Right lobe of liver (tissue), 6 donors: ENCODE results near the gene AKR7A2. TPM values are rescaled to one million over a fixed set of nuclear protein-coding genes. Genes with fewer than 3 reads are reported as not detected.
"Not testable (repeated sequence)": the region's sequence is repeated elsewhere in the genome, so short reads cannot be mapped to it uniquely, and the experiment has no call there.

Experiments
- ATAC-seq, 4 donors: fragments of 200-7000 bp; cut with Tn5 transposase; one replicate each; pipeline ENCODE4 v1.9.1; 2020; ENCODE audit warnings: mild to moderate bottlenecking in 4 of 4, moderate library complexity in 4 of 4
- DNase-seq, 3 donors: peaks; one replicate each; pipeline ENCODE4 v3.0.0-alpha.2; 2020
- H3K27ac ChIP-seq, 3 donors: fragments of 200-600 bp; one replicate each; pipeline ENCODE4 v1.8.0; 2022
- H3K27me3 ChIP-seq, 2 donors: fragments of 200-600 bp; one replicate each; pipeline ENCODE4 v1.8.0; 2022
- H3K36me3 ChIP-seq, 4 donors: fragments of 200-600 bp; sonication (generic) in 1 of 4; one replicate each; pipeline versions ENCODE4 v1.5.1 to v1.8.0; 2017 to 2022; ENCODE audit warnings: control low read depth in 1 of 4
- H3K4me1 ChIP-seq, 4 donors: fragments of 200-600 bp; sonication (generic) in 1 of 4; one replicate each; pipeline versions ENCODE4 v1.5.1 to v1.8.0; 2017 to 2022; ENCODE audit warnings: control low read depth in 1 of 4
- H3K4me3 ChIP-seq, 3 donors: fragments of 200-600 bp; one replicate each; pipeline ENCODE4 v1.8.0; 2022
- H3K9me3 ChIP-seq, 4 donors: fragments of 200-600 bp; sonication (generic) in 1 of 4; one replicate each; pipeline versions ENCODE4 v1.5.1 to v1.8.0; 2017 to 2022; ENCODE audit warnings: control low read depth in 1 of 4
- CTCF ChIP-seq, 4 donors: fragments of 200-600 bp in 3 of 4; fragments of 450-650 bp in 1 of 4; IDR thresholded peaks; one replicate each; pipeline versions ENCODE4 v1.5.1 to v1.8.0; 2016 to 2022; ENCODE audit warnings: antibody characterized with exemption in 4 of 4, mild to moderate bottlenecking in 2 of 4
- POLR2A ChIP-seq: fragments of 450-650 bp; IDR thresholded peaks from one replicate; pipeline ENCODE4 v1.6.1; 2017; ENCODE audit warnings: antibody characterized with exemption, mild to moderate bottlenecking
- WGBS: methylation state at CpG from one replicate; pipeline ENCODE4 v1.1.6; 2018; ENCODE audit warnings: low coverage, low lambda C conversion rate; ENCODE audit not compliant: insufficient coverage; ENCODE audit errors: missing lambda C conversion rate; 5-methylcytosine and 5-hydroxymethylcytosine counted together
- intact Hi-C, 2 donors: fragments of 100-400 bp; cut with DNase I; formaldehyde crosslinking; loops; one replicate each; pipeline versions ENCODE4 v1.11.2 to v1.14.1; 2022
- total RNA-seq, 6 experiments: library from RNA; depleted of rRNA in 2 of 6; stranded (reverse); fragments of >200 nt in 2 of 6; fragmentation: NEBNext Ultra II Directional in 3 of 6; extraction: Animal tissue kit (Norgen Biotek cat#: 25700) in 3 of 6; gene quantifications; one replicate each; pipeline versions ENCODE4 v1.1.0 to v1.2.4, GENCODE V29; 2016 to 2023
- donor health status: DM: no; HTN: yes; CAD: no.
- donor health status: DM: no; HTN: no; CAD: no.
- donor health status: DM: no; HTN: no; CAD: no.
- donor health status: DM: no; HTN: yes; CAD: no.
- donor health status: DM: no; HTN: yes; CAD: no.

The AKR7A2 gene
- total RNA-seq, 6 experiments from 2014 or later = 41.4 to 85.1 (median 51.2) TPM

GRCh38 chr1:19300211-19300610 is 11.7 kb downstream of the AKR7A2 start:
- H3K27me3 ChIP-seq = no peaks in the 10 kb centered on the region
- DNase-seq (no peak), ATAC-seq (no peak)
- no peaks in the 10 kb centered on the region for H3K4me1 ChIP-seq
- H3K36me3 ChIP-seq = peaks cover 7 to 23% (median 9%) of the 10 kb centered on the region in 4 donors
- H3K9me3 ChIP-seq = peaks cover 0 to 1% (median 0%) of the 10 kb centered on the region in 4 donors
- no CpG with 5 or more reads among the region's 2 CpGs for WGBS
- H3K27ac ChIP-seq = no peak overlapping the region
- TF ChIP-seq CTCF (IDR thresholded peaks at IDR 0.05) = no peak
- H3K4me3 ChIP-seq = no peak overlapping the region
- intact Hi-C loops = no loop called here

GRCh38 chr1:19294638-19295037 is 17.3 kb downstream of the AKR7A2 start:
- peaks cover 0 to 15% (median 7%) of the 10 kb centered on the region in 4 donors for H3K9me3 ChIP-seq
- TF ChIP-seq CTCF (IDR thresholded peaks at IDR 0.05) = no peak
- TF ChIP-seq POLR2A = no peak
- 100% methylated on average over 1 of the region's 2 CpGs for WGBS

GRCh38 chr1:19289244-19289643 is 22.7 kb downstream of the AKR7A2 start:
- no peak for DNase-seq
- Histone ChIP-seq H3K4me1 (peaks cover 0 to 19% (median 8%) of the 10 kb centered on the region in 4 donors), H3K36me3 (peaks cover 0 to 9% (median under 1%) of the 10 kb centered on the region in 4 donors), H3K27ac (peak overlapping the region; percentile 61 to 78 (median 78)), H3K9me3 (peaks cover 0 to 4% (median under 1%) of the 10 kb centered on the region in 4 donors), H3K4me3 (peak overlapping the region; percentile 51 to 66 (median 63)), H3K27me3 (no peaks in the 10 kb centered on the region)
- TF ChIP-seq POLR2A (no peak), CTCF (IDR thresholded peaks at IDR 0.05) (no peak)
- 17% methylated on average over 2 of the region's 2 CpGs for WGBS
- ATAC-seq = peak; percentile 16 to 35 (median 20)
- intact Hi-C loops = no loop called here

More at GRCh38 chr1:19294638-19295037, 17.3 kb downstream of the AKR7A2 start:
- Histone ChIP-seq H3K4me1 (peaks cover 0 to 3% (median 0%) of the 10 kb centered on the region in 4 donors), H3K4me3 (no peak overlapping the region), H3K27me3 (no peaks in the 10 kb centered on the region), H3K36me3 (no peaks in the 10 kb centered on the region), H3K27ac (no peak overlapping the region)
- no peak for DNase-seq
- ATAC-seq = no peak
- intact Hi-C loops = no loop called here

- peak within 1 kb of the TSS; percentile 51 to 66 (median 63) for H3K4me3 ChIP-seq
- intact Hi-C loops, H3K9me3 ChIP-seq, H3K27me3 ChIP-seq: not testable (repeated sequence)
- peaks cover 0 to 19% (median 8%) of the 10 kb centered on the region in 4 donors for H3K4me1 ChIP-seq
- ATAC-seq (peak; percentile 72 to 88 (median 85)), DNase-seq (peak; percentile 83 to 90 (median 87))
- peak; percentile 50 for TF ChIP-seq POLR2A
- peak within 1 kb of the TSS; percentile 61 to 78 (median 78) for H3K27ac ChIP-seq
- WGBS = 2% methylated on average over 14 of the region's 82 CpGs
- peaks cover 0 to 16% (median 4%) of the 10 kb centered on the region in 4 donors for H3K36me3 ChIP-seq
Observed at GRCh38 chr1:19288324-19289241, 23.4 kb downstream of the AKR7A2 start, which contains the start of gene AKR7A3. TSS of gene AKR7A3 (minus strand) at chr1:19288770. CDS start at chr1:19288709, 61 bp downstream.
